Measurements from ENCODE around the gene PPP2R2D.

The PPP2R2D gene

GRCh38 chr10:131921184-131921583 lies 20.4 kb downstream of the PPP2R2D start:
- no peaks in the 10 kb centered on the region for H3K27me3 ChIP-seq (ENCODE audit: insufficient read depth, low read depth, severe bottlenecking)
- DNase-seq, result no peak
- no peak for TF ChIP-seq CTCF (IDR thresholded peaks at IDR 0.05; ENCODE audit: low read depth, low read length)
- no peaks in the 10 kb centered on the region for H3K9me3 ChIP-seq (ENCODE audit: severe bottlenecking)
- H3K4me3 ChIP-seq (ENCODE audit: low read depth, low read length), result no peak overlapping the region
- no peaks in the 10 kb centered on the region for H3K36me3 ChIP-seq
- no peak overlapping the region for H3K27ac ChIP-seq

GRCh38 chr10:131923038-131923756 lies 22.4 kb downstream of the PPP2R2D start:
- TF ChIP-seq CTCF (IDR thresholded peaks at IDR 0.05; ENCODE audit: low read depth, low read length), result no peak
- no peak for DNase-seq
- H3K4me3 ChIP-seq (ENCODE audit: low read depth, low read length), result no peak overlapping the region
- H3K27ac ChIP-seq, result no peak overlapping the region
- H3K9me3 ChIP-seq (ENCODE audit: severe bottlenecking), result no peaks in the 10 kb centered on the region
- H3K36me3 ChIP-seq, result no peaks in the 10 kb centered on the region
- no peaks in the 10 kb centered on the region for H3K27me3 ChIP-seq (ENCODE audit: insufficient read depth, low read depth, severe bottlenecking)

GRCh38 chr10:131925011-131925649 lies 24.3 kb downstream of the PPP2R2D start:
- H3K27me3 ChIP-seq (ENCODE audit: insufficient read depth, low read depth, severe bottlenecking), result no peaks in the 10 kb centered on the region
- H3K27ac ChIP-seq, result no peak overlapping the region
- no peak for TF ChIP-seq CTCF (IDR thresholded peaks at IDR 0.05; ENCODE audit: low read depth, low read length)
- no peak for DNase-seq
- H3K4me3 ChIP-seq (ENCODE audit: low read depth, low read length), result no peak overlapping the region
- H3K9me3 ChIP-seq (ENCODE audit: severe bottlenecking), result no peaks in the 10 kb centered on the region
- H3K36me3 ChIP-seq, result no peaks in the 10 kb centered on the region

GRCh38 chr10:131925716-131926115 lies 24.9 kb downstream of the PPP2R2D start:
- H3K36me3 ChIP-seq, result no peaks in the 10 kb centered on the region

GRCh38 chr10:131926253-131926652 lies 25.4 kb downstream of the PPP2R2D start:
- DNase-seq, result no peak
- Histone ChIP-seq H3K36me3 (no peaks in the 10 kb centered on the region), H3K27me3 (ENCODE audit: insufficient read depth, low read depth, severe bottlenecking) (no peaks in the 10 kb centered on the region), H3K27ac (no peak overlapping the region), H3K4me3 (ENCODE audit: low read depth, low read length) (no peak overlapping the region), H3K9me3 (ENCODE audit: severe bottlenecking) (no peaks in the 10 kb centered on the region)
- no peak for TF ChIP-seq CTCF (IDR thresholded peaks at IDR 0.05; ENCODE audit: low read depth, low read length)

More at GRCh38 chr10:131925716-131926115, 24.9 kb downstream of the PPP2R2D start:
- no peak overlapping the region for H3K4me3 ChIP-seq (ENCODE audit: low read depth, low read length)
- H3K27ac ChIP-seq, result no peak overlapping the region
- no peaks in the 10 kb centered on the region for H3K27me3 ChIP-seq (ENCODE audit: insufficient read depth, low read depth, severe bottlenecking)
- TF ChIP-seq CTCF (IDR thresholded peaks at IDR 0.05; ENCODE audit: low read depth, low read length), result no peak
- DNase-seq, result no peak
- no peaks in the 10 kb centered on the region for H3K9me3 ChIP-seq (ENCODE audit: severe bottlenecking)
